ENCODE data around the gene FOXP1. TPM values are rescaled to one million over a fixed set of nuclear protein-coding genes. Genes with fewer than 3 reads are reported as not detected.

The FOXP1 gene
- total RNA-seq, 1 donor from 2014 or later, result 71.3 TPM

GRCh38 chr3:71511446-71511845 lies 72.1 kb downstream of the FOXP1 start:
- H3K9me3 Mint-ChIP-seq (ENCODE audit: unreplicated experiment), result no peaks in the 10 kb centered on the region

GRCh38 chr3:71511037-71511436 lies 72.5 kb downstream of the FOXP1 start:
- no peak overlapping the region for H3K4me3 Mint-ChIP-seq (ENCODE audit: unreplicated experiment)
- H3K9me3 Mint-ChIP-seq (ENCODE audit: unreplicated experiment), result no peaks in the 10 kb centered on the region
- H3K27ac Mint-ChIP-seq (ENCODE audit: unreplicated experiment), result no peak overlapping the region
- no peak for DNase-seq (ENCODE audit: low spot score)
- no peaks in the 10 kb centered on the region for H3K36me3 Mint-ChIP-seq (ENCODE audit: low read depth, unreplicated experiment)
- peaks cover 17% of the 10 kb centered on the region for H3K4me1 Mint-ChIP-seq (ENCODE audit: unreplicated experiment)
- no peaks in the 10 kb centered on the region for H3K27me3 Mint-ChIP-seq (ENCODE audit: unreplicated experiment)
- TF ChIP-seq CTCF (IDR thresholded peaks at IDR 0.05; ENCODE audit: unreplicated experiment), result no peak

More at GRCh38 chr3:71511446-71511845, 72.1 kb downstream of the FOXP1 start:
- Mint-ChIP-seq H3K4me3 (ENCODE audit: unreplicated experiment) (no peak overlapping the region), H3K27ac (ENCODE audit: unreplicated experiment) (no peak overlapping the region), H3K27me3 (ENCODE audit: unreplicated experiment) (no peaks in the 10 kb centered on the region), H3K36me3 (ENCODE audit: low read depth, unreplicated experiment) (no peaks in the 10 kb centered on the region), H3K4me1 (ENCODE audit: unreplicated experiment) (peaks cover 19% of the 10 kb centered on the region)
- DNase-seq (ENCODE audit: low spot score), result no peak
- no peak for TF ChIP-seq CTCF (IDR thresholded peaks at IDR 0.05; ENCODE audit: unreplicated experiment)

- Mint-ChIP-seq H3K27ac (ENCODE audit: unreplicated experiment) (no peak overlapping the region), H3K4me1 (ENCODE audit: unreplicated experiment) (peaks cover 12% of the 10 kb centered on the region), H3K36me3 (ENCODE audit: low read depth, unreplicated experiment) (no peaks in the 10 kb centered on the region), H3K27me3 (ENCODE audit: unreplicated experiment) (no peaks in the 10 kb centered on the region), H3K9me3 (ENCODE audit: unreplicated experiment) (no peaks in the 10 kb centered on the region), H3K4me3 (ENCODE audit: unreplicated experiment) (no peak overlapping the region)
- no peak for DNase-seq (ENCODE audit: low spot score)
- no peak for TF ChIP-seq CTCF (IDR thresholded peaks at IDR 0.05; ENCODE audit: unreplicated experiment)
Observed at GRCh38 chr3:71510510-71510909, 73.0 kb downstream of the FOXP1 start.

GRCh38 chr3:71509066-71509465 lies 74.5 kb downstream of the FOXP1 start:
- Mint-ChIP-seq H3K4me1 (ENCODE audit: unreplicated experiment) (peaks cover 6% of the 10 kb centered on the region), H3K27ac (ENCODE audit: unreplicated experiment) (no peak overlapping the region), H3K9me3 (ENCODE audit: unreplicated experiment) (no peaks in the 10 kb centered on the region), H3K36me3 (ENCODE audit: low read depth, unreplicated experiment) (no peaks in the 10 kb centered on the region), H3K4me3 (ENCODE audit: unreplicated experiment) (no peak overlapping the region), H3K27me3 (ENCODE audit: unreplicated experiment) (no peaks in the 10 kb centered on the region)
- no peak for TF ChIP-seq CTCF (IDR thresholded peaks at IDR 0.05; ENCODE audit: unreplicated experiment)
- DNase-seq (ENCODE audit: low spot score), result no peak

- Mint-ChIP-seq H3K27me3 (ENCODE audit: unreplicated experiment) (no peaks in the 10 kb centered on the region), H3K36me3 (ENCODE audit: low read depth, unreplicated experiment) (no peaks in the 10 kb centered on the region), H3K27ac (ENCODE audit: unreplicated experiment) (no peak overlapping the region), H3K9me3 (ENCODE audit: unreplicated experiment) (no peaks in the 10 kb centered on the region), H3K4me3 (ENCODE audit: unreplicated experiment) (no peak overlapping the region), H3K4me1 (ENCODE audit: unreplicated experiment) (peaks cover 6% of the 10 kb centered on the region)
- DNase-seq (ENCODE audit: low spot score), result no peak
- TF ChIP-seq CTCF (IDR thresholded peaks at IDR 0.05; ENCODE audit: unreplicated experiment), result no peak
Observed at GRCh38 chr3:71505767-71506350, 77.7 kb downstream of the FOXP1 start.
